Testis (tissue), 2 donors: ENCODE data around the gene GIGYF1.

Source experiments
- CTCF ChIP-seq, 3 experiments: fragments of 450-650 bp in 2 of 3; fragments of 200-600 bp in 1 of 3; sonication (generic) in 1 of 3; IDR thresholded peaks; one replicate each; pipeline ENCODE4 v1.5.1; 2016 to 2019; ENCODE audit warnings: antibody characterized with exemption in 3 of 3, mild to moderate bottlenecking in 2 of 3, moderate library complexity in 1 of 3
- POLR2A ChIP-seq: fragments of 450-650 bp; IDR thresholded peaks from one replicate; pipeline ENCODE4 v1.6.1; 2017; ENCODE audit warnings: antibody characterized with exemption, mild to moderate bottlenecking, moderate library complexity

- TF ChIP-seq CTCF (IDR thresholded peaks at IDR 0.05) (peak; percentile 91 to 92 (median 92)), POLR2A (no peak)
These were observed 11.3 kb upstream of the GIGYF1 start for GRCh38 chr7:100705320-100705752.
